Measurements from ENCODE around the gene FOXI3.

FOXI3 gene

GRCh38 chr2:88452565-88452905 is at the start of gene FOXI3:
Gene FOXI3 (minus strand): TSS chr2:88452693. CDS start chr2:88452535, 158 bp downstream.
- DNase-seq (ENCODE audit: low read depth): no peak

GRCh38 chr2:88500691-88501090 is 48.2 kb upstream of the FOXI3 start:
- DNase-seq (ENCODE audit: low read depth): no peak

GRCh38 chr2:88499204-88499603 is 46.7 kb upstream of the FOXI3 start:
- DNase-seq (ENCODE audit: low read depth): no peak

- DNase-seq (ENCODE audit: low read depth): no peak
Measured at GRCh38 chr2:88493481-88493880, 41.0 kb upstream of the FOXI3 start.

- no peak for DNase-seq (ENCODE audit: low read depth)
Measured at GRCh38 chr2:88492002-88492401, 39.5 kb upstream of the FOXI3 start.

GRCh38 chr2:88489181-88489580 is 36.7 kb upstream of the FOXI3 start:
- no peak for DNase-seq (ENCODE audit: low read depth)

- DNase-seq (ENCODE audit: low read depth): no peak
Measured at GRCh38 chr2:88483200-88483599, 30.7 kb upstream of the FOXI3 start.

GRCh38 chr2:88481691-88482336 is 29.3 kb upstream of the FOXI3 start:
- DNase-seq (ENCODE audit: low read depth): no peak

GRCh38 chr2:88472811-88473210 is 20.3 kb upstream of the FOXI3 start:
- DNase-seq (ENCODE audit: low read depth): no peak

GRCh38 chr2:88471083-88471942 is 18.8 kb upstream of the FOXI3 start:
- no peak for DNase-seq (ENCODE audit: low read depth)

GRCh38 chr2:88469202-88470114 is 17.0 kb upstream of the FOXI3 start:
- DNase-seq (ENCODE audit: low read depth): no peak

- no peak for DNase-seq (ENCODE audit: low read depth)
Measured at GRCh38 chr2:88464153-88464552, 11.7 kb upstream of the FOXI3 start.

GRCh38 chr2:88458633-88459032 is 6.1 kb upstream of the FOXI3 start:
- no peak for DNase-seq (ENCODE audit: low read depth)

GRCh38 chr2:88452980-88453582 is 588 bp upstream of the FOXI3 start:
- no peak for DNase-seq (ENCODE audit: low read depth)

- no peak for DNase-seq (ENCODE audit: low read depth)
Measured at GRCh38 chr2:88451811-88452564, 505 bp downstream of the FOXI3 start.

- no peak for DNase-seq (ENCODE audit: low read depth)
Measured at GRCh38 chr2:88450925-88451810, 1.3 kb downstream of the FOXI3 start.

- no peak for DNase-seq (ENCODE audit: low read depth)
Measured at GRCh38 chr2:88450186-88450585, 2.3 kb downstream of the FOXI3 start.

- no peak for DNase-seq (ENCODE audit: low read depth)
Measured at GRCh38 chr2:88448248-88448647, 4.2 kb downstream of the FOXI3 start.

- DNase-seq (ENCODE audit: low read depth): no peak
Measured at GRCh38 chr2:88443353-88443938, 9.0 kb downstream of the FOXI3 start.

GRCh38 chr2:88442473-88442872 is 10.0 kb downstream of the FOXI3 start:
- DNase-seq (ENCODE audit: low read depth): no peak

Measured in stimulated activated CD8-positive, alpha-beta memory T cell treated with anti-CD3 and anti-CD28 coated beads, Interleukin-12 subunit alpha, Interleukin-12 subunit beta, amount 100 ng/mL, for 4 hours (primary cell).